Effector CD8-positive, alpha-beta T cell (primary cell): ENCODE results near the gene GSTA2.
"Not testable (repeated sequence)": the region's sequence is repeated elsewhere in the genome, so short reads cannot be mapped to it uniquely, and the experiment has no call there.

Experiments
- DNase-seq: peaks from one replicate; lab custom pipeline; 2025; lab: John Stamatoyannopoulos, UW

GSTA2 gene

GRCh38 chr6:52760105-52760765 is 3.0 kb downstream of the GSTA2 start:
- DNase-seq, result no peak

- no peak for DNase-seq
Measured at GRCh38 chr6:52759085-52759484, 4.2 kb downstream of the GSTA2 start.

GRCh38 chr6:52757651-52758338 is 5.5 kb downstream of the GSTA2 start:
- not testable (repeated sequence) for DNase-seq

GRCh38 chr6:52754443-52754842 is 8.8 kb downstream of the GSTA2 start:
- no peak for DNase-seq

DNA sequence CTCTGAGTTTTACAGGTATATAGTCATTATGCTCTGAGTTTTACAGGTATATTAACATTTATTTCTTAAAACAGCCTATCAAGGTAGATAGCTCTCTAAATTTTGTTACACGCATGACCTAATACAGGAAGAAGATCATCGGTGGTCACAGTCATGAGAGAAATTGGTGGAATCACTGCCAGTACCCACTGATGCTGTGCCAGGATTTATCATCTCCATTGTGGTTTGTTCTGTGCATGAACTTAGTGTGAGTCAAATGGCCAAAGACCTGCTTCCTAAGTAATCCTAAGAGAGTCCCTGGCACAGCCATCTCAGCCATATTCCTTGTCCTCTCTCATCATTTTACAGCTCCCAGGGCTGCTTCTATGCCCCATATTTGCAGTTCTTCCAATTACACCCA is 10.1 kb downstream of the GSTA2 start:
- DNase-seq, result not testable (repeated sequence)

DNA sequence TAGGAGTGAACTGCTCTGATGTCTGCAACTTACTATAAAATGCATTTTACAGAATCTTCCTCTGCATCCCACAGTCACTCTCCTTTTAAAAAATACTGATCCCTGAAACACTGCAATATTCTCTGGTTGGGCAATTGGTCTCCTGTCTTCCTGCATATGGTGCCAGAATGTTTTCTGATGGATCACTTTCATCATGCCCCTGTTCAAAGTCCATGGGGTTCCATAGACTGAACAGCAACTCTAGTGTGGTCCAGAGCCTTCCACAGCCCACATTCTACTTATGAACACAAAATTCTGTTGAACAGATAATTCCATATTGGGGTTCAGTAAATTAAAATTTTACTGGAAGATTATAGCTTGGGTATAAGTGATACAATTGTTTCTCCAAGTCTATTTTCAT is 11.0 kb downstream of the GSTA2 start:
- no peak for DNase-seq

DNA sequence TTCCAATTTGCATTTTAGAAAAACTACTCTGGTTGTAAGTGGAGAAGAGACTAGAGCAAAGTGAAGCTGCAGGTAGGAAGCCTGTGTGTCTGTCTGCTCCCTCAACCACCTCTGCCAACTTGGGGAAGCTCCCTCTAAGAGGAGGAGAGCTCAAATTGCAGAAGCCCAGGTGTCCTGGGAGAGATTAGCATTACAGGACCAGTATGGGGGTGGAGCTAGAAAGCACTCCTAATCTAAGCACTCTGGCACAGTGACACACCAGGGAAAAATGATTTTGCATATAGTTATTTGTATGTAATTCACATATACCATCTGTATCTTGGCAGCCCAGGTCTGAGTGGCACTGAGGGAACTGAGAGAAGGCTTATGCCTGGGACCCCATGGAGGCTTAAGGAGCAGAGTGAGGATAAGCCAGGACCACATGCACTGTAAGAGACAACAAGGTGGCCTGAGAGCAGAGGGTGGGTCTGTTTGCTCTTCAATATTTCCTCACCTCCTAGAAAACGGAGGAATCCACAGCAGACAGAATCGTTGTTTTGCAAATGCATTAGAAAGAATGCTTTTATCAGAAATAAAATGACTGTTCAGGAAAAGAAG is 13.6 kb downstream of the GSTA2 start:
- no peak for DNase-seq

DNA sequence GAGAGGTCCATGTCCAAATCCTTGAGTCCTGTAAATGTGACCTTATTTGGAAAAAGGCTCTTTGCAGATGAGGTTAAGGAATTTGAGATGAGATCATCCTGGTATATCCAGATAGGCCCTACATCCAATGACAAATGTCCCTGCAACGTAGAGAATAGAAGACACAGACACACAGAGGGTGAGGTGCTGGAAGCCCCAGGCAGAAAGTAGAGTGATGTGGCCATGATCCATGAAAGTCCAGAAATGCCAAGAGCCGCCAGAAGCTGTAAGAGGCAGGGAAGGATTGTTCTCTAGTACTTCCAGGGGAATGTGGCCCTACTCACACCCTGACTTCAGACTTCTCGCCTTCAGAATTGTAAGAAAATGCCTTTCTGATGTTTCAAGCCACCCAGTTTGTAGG is 16.0 kb downstream of the GSTA2 start:
- not testable (repeated sequence) for DNase-seq

DNA sequence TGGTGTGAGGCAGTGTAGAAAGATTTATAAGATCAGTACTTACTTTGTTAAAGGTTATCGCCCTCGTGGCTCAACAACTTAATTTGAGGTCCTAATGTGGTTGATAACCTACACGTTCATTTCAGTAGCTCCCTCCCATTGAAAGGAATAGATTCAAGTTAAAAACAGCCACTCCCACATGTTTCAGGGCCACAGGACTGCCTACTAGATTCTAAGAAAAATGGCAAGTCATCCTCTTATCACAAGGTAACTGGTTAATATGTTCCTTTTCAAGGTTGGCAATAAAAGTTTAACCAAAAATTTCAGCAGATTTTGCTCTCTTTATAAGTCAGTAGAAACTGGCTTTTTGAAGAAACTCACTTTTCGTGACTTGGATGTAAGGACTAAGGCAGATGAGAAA is 17.1 kb downstream of the GSTA2 start:
- DNase-seq, result no peak

DNA sequence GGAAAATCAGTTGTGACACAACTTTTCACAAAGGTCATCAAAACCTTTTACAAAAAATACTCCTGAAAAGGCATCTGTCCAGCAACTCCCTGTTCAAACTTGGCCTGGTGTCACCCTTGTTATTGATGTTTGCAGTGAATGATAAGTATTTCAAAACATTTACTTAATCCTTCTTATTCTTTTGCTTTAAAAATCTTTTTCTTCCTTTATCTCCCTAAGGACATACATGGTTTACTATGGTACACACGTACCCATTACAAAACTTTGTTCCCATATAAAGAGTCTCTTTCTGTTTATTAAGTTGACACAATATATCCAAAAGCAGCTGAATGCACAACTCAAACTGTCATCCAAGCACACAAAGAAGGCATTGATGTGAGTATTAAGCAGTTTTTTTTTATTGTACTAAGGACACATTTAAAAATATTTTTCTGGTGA is 17.5 kb downstream of the GSTA2 start:
- no peak for DNase-seq

GRCh38 chr6:52741872-52742271 is 21.4 kb downstream of the GSTA2 start:
- DNase-seq, result no peak

DNA sequence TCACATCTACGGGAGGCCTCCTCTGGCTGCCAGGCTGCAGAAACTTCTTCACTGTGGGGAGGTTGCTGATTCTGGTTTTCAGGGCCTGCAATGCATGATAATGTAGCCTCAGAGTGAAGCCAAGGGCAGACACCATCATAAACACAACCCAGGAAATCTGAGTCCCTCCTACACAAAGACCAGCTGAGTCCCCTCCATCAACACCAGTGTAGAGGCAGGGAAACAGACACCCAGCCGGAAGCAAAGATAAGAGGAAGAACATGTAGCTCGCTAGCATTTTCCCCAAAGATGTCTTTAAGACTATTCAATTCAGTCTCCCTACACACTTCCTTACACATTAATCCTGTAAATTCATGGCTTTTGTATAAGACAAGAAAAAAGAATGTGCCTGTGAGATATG is 23.6 kb downstream of the GSTA2 start:
- no peak for DNase-seq

DNA sequence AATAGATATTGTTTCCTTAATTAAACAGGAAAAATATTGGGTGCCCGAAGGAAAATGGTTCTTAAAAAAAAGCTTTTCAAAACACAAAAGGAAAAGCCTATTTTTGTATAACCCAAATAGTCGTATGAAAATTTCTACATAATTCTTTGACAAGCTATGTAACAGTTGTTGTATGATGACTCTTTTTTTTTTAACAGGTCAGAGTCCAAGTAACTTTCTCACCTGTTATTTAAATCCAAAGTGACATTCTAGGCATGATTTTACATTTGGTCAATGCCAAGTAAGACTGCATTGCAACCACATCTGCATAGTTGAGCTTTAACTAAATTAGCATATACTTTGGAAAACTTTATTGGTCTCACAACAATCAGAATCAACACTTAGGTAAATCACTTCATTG is 24.1 kb downstream of the GSTA2 start:
- no peak for DNase-seq

DNA sequence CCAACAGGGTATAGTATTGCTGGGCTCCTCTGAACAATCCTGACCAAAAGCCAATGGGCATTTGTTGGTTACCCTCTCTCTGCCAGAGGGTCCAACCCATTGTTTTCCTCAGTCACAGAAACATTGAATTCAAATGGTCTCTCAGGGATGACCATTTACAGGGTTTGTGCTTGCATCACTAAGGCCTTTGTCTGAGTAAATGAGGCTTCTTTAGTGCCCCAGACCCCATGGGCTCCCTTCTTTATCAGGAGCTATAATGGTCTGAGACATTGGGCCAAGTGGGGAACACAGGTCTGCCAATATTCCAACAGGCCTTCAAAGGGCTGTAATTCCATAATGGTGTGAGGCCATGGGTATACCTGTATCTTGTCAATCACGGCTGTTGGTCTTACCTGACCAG is 27.1 kb downstream of the GSTA2 start:
- DNase-seq, result no peak

GRCh38 chr6:52735071-52735470 is 28.2 kb downstream of the GSTA2 start:
- no peak for DNase-seq

- DNase-seq, result no peak
Measured at GRCh38 chr6:52734072-52734471, 29.2 kb downstream of the GSTA2 start.

DNA sequence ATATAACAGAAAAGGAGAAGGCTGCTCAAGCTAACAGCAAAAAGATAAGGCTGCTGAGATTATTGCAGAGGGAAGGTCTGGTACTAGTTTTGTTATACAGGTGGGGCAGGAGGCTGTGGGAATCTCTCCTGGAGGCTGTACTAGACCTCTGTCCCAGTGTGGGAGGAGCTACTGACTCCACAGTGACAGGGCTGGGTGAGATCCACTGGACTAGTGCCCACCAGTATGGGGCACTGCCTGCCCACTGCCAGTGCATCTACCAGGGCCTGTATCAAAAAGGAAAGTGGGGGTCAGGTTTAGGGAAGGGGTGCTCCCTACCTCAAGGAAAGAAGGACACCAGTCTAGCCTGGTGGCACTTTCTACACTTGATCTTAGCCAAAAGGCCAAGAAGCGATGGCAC is 30.1 kb downstream of the GSTA2 start:
- DNase-seq, result no peak

- DNase-seq, result no peak
Measured at GRCh38 chr6:52731719-52732118, 31.6 kb downstream of the GSTA2 start.

- no peak for DNase-seq
Measured at GRCh38 chr6:52729576-52729975, 33.7 kb downstream of the GSTA2 start.

GRCh38 chr6:52728394-52728793 is 34.9 kb downstream of the GSTA2 start:
- DNase-seq, result no peak

- DNase-seq, result no peak
Measured at GRCh38 chr6:52727908-52728307, 35.4 kb downstream of the GSTA2 start.

GRCh38 chr6:52726741-52727535 is 36.3 kb downstream of the GSTA2 start:
- no peak for DNase-seq

GRCh38 chr6:52726193-52726542 is 37.1 kb downstream of the GSTA2 start:
- no peak for DNase-seq
